Stimulated activated CD4-positive, alpha-beta T cell treated with anti-CD3 and anti-CD28 coated beads, Interleukin-15, amount 100 ng/mL, for 24 hours (primary cell): ENCODE data around the gene PI4KA.
A peak's percentile ranks its signal among the peaks of the same experiment; 100 is the strongest.

ENCODE experiments used
- DNase-seq: peaks from one replicate; pipeline ENCODE4 v3.0.0-alpha.2; 2020

Gene PI4KA

GRCh38 chr22:20815477-20816050 lies 43.0 kb downstream of the PI4KA start:
- DNase-seq: no peak

DNA sequence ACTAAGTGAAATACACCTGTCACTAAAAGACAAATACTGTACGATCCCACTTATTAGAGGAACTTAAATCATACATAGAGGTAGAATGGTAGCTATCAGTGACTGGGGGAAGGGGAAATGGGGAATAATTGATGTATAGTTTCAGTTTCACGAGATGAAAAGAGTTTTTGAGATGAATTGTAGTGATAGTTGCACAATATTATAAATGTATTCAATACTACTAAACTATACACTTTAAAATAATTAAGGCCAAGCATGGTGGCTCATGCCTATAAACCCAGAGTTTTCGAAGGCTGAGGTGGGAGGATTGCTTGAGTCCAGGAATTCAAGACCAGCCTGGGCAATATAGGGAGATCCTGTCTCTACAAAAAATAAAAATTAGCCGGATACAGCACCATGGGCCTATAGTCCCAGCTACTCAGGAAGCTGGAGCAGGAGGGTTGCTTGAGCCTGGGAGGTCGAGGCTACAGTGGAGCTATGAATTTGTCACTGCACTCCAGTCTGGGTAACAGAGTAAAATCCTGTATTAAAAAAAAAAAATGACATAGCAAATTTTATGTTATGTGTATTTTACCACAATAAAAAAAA lies 44.3 kb downstream of the PI4KA start:
- no peak for DNase-seq

- no peak for DNase-seq
Measured at GRCh38 chr22:20813056-20813455, 45.6 kb downstream of the PI4KA start.

GRCh38 chr22:20811971-20812660 lies 46.5 kb downstream of the PI4KA start:
- no peak for DNase-seq

DNA sequence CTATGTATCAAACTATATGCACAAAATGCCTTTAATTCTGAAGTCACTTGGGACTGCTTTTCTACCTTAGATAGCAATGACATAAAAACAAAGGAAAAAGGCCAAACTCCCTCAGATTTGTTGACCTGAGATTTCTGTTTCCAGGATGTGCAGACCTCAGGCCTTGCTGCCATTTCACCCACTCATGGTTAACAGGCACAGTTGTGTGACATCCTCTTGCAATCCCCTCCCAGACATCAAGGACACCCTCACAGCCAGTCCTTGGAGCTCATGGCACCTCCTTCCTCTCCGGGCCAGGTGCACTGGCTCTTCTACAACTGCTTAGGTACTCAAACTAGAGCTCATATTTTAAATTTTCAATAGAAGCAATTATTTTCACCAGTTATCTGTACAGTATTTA lies 47.4 kb downstream of the PI4KA start:
- no peak for DNase-seq

- DNase-seq: peak; percentile 13
Measured at GRCh38 chr22:20810645-20811044, 48.0 kb downstream of the PI4KA start.

GRCh38 chr22:20809538-20810185 lies 48.9 kb downstream of the PI4KA start:
- DNase-seq: no peak

DNA sequence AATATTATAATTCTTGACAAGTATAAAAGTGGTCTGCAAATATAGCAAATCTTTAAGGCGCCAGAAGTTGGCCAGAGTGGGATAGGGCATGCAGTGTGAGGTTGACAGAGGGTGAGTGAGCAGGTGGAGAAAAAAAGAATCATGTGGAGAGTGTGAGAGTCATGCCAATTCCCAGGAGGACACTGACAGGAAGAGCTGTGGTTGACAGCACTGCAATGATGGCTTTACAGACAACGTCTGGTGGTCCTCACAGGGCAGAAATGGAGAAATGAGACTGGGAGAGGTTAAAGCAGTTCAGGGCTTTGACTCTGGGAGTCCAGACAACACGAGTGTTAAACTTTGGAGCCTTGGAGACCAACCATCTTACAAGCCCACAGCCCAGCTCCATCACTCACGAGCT lies 49.8 kb downstream of the PI4KA start:
- no peak for DNase-seq

GRCh38 chr22:20807315-20807752 lies 51.3 kb downstream of the PI4KA start:
- no peak for DNase-seq

DNA sequence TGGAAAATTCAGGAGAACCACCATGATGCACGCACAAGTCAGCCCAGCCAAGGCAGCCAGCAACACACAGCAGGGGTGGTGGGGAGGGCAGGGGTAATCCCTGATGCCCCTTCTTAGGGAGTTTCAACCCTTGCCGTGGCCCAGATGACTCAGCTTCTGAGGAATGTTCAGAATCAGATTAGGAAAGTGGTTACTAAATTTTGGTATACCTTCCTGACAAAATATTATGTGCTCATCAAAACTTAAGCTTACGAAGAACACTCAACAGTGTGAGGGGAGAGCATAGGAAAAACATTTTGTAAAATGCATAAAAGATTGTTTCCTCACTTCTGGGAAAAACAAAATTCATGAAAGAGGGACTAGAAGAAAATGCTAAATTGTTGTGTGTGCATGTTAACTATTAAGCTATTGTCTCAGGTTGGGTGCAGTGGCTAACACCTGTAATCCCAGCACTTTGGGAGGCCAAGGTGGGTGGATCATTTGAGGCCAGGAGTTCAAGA lies 52.6 kb downstream of the PI4KA start:
- DNase-seq: no peak

DNA sequence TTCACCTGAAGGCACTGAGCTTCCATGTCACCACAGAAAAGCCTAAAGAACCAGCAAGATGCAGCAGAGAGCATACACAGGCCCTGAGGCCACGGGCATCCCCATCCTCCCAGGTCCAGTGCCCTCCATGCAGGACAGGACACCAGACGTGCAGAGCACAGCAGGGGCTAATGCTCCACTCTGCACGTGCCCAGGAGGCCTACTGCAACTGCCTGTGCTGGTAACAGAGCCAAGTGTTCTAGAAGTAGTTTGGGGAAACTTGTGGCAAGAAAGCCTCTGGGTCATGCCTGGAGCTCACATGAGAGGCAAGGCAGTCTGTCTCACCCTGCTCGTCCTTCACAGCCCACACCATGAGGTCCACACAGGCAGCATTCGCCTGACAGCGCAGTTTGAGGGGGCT lies 54.0 kb downstream of the PI4KA start:
- DNase-seq: no peak

DNA sequence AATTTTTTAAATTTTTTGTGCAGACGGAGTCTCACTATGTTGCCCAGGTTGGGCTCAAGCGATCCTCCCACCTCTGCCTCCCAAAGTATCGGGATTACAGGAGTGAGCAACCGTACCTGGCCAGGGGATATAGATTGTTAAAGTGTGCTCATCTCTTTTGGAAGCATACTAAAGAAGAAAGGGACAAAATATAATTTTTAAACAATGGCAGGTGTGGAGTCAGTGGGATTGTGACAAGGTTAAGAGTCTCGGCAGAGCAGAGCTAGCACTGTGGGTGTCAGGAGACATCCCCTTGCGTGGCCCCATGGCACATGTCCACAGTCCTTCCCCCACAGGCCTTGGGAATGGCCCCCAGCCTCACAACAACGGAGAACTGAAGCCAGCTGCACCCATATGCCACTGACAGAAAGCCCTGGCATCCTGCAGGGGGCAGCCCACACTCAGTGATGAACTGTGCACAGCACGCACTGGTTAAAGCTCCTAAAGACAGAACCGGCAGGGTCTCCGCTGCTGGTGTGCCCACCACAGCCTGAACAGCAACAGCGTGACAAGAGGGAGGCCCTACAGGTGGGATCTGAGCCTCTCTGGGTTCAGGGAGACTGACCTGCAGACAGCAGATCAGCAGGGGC lies 54.8 kb downstream of the PI4KA start:
- peak; percentile 48 for DNase-seq

DNA sequence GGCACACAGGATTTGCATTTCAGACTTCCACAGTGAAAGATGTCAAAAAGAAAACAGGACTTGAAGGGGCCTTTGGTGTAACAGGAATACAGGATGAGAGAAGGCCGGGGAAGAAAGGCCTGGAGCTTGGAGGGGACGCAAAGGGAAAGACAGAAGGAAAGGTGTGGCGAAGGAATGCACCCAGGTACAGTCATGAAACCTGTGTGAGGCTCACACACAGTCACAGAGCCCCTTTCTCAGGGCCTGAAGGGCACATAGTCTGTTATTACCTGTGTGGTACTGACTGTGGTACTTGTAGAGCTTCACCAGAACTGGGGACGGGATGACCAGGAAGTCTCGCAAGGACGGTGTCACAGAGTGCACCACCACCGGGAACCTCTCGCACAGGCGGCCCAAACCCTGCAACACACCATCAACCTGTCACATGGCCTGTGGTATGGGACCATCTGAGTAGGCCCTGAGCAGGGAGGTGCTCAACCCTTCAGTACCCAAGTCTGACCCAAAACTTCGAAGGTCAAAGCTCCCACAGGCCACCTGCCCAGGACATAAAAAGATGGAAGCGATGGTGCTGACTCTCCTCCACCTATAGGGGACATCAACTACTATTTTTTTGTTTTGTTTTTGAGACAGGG lies 55.6 kb downstream of the PI4KA start:
- no peak for DNase-seq

DNA sequence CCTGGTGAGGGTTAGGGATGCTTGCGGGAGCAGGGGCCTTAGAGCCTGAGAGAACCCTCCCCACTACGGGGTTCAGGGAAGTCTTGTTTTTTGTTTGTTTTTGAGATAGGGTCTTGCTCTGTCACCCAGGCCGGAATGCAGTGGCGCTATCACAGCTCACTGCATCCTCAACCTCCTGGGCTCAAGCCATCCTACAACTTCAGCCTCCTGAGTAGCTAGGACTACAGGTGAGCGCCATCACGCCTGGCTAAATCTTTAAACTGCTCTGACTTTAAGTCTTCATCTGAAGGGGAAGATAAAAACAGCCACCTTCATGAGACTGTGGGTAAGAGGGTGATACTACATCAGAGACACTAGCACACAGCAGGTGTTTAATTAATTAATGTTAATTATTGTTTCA lies 56.2 kb downstream of the PI4KA start:
- DNase-seq: no peak

- DNase-seq: no peak
Measured at GRCh38 chr22:20799449-20799848, 59.2 kb downstream of the PI4KA start.

GRCh38 chr22:20798974-20799373 lies 59.6 kb downstream of the PI4KA start:
- DNase-seq: no peak

DNA sequence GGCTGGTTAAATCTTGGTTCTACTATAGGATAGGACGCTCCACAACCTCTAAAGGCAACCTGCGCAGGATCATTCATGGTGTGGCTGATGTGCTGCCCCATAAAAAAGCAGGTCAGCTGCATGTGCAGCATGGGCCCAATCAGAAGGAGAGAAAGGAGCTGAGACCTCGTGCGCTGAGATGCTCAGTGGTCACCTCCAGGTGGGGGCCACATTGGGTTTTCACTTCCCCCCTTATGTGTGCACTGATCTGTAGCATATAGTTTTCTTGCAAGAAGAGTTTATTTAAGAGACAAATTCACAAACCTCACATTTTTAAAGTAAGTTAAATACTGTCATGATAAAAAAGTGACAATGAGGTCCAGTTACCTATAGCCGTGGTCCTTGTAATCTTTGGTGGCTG lies 60.4 kb downstream of the PI4KA start:
- no peak for DNase-seq

- no peak for DNase-seq
Measured at GRCh38 chr22:20796731-20797130, 61.9 kb downstream of the PI4KA start.

DNA sequence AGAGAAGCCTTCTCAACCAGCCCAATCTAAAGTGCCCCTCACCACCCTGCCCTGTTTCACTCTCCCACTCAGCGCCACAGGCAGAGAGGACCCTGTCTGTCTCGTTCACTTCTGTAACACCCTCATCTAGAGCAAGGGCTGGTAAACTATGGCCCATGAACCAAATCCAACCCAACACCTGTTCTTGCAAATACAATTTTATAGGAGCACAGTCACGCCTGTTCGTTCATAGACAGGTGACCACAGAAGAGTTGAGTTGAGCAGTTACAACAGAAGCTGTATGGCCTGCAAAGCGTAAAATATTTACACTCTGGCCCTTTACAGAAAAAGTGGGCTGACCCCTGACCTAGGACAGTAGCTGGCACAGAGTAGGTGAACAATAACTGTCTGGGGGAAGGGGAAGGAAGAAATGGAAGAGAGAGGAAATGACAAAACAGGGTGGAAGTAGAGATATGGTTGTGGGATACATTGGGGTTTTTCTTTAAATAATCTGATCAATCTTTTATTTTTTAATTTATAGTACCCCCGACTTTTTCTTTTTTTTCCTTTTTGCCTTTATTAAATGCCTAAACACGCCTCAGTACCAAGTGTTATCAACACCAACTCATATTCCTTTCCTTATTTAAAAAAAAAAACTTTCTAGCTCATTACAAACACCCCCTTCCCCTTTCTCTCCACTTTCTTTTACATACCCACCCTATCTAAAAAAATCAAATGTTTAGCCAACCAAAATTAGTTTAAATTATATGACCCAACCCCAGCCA lies 63.8 kb downstream of the PI4KA start:
- DNase-seq: no peak

DNA sequence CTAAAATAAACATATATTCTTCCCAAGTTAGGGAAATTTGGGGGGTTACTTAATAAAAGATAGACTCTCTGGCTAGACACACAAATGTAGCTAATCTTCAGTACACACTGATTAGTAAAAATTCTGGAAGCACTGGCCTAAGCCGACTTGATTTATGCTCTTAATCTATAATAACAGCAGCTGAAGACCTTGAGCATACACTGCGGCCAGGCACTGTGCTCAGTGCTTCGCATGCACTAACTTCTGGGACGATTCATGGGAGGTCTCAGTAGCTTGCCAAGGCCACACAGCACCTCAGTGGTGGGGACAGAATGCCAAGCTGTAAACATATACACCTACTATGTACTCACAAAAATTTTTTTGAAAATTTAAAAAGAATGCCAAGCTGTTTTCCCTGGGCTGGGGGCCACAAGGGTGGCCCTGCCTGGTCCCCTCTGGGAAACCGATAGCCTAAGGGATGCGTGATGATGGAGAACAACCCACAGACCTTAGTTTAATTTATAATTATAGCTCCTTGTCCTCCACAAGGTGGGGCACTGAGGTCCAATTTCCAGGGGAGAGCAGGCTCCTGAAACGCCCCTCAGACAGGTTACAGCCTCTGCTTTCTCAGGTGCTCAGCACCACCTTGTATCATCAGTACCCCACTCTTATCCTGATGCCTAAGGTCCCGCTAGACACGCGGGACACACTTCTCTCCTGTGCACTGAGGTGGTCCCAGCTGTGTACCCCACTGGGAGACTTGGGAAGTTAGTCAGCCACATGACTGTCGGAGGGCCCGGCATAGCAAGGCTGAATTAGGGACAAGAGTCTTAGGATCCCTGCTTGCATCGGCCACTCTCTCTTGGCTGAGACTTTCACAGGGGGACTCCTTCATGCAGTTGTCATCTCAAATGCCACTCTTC lies 64.6 kb downstream of the PI4KA start:
- DNase-seq: no peak
